CD1c-positive myeloid dendritic cell (primary cell): ENCODE measurements around the gene VSTM2L.

Experiments
- DNase-seq: peaks from one replicate; pipeline ENCODE4 v3.0.0-alpha.2; 2016; ENCODE audit errors: extremely low spot score

Gene VSTM2L

GRCh38 chr20:37878835-37879599 is 23.9 kb upstream of the VSTM2L start:
- DNase-seq: no peak

GRCh38 chr20:37879843-37880242 is 23.1 kb upstream of the VSTM2L start:
- DNase-seq: no peak

- DNase-seq: no peak
Measured at GRCh38 chr20:37880726-37881591, 22.0 kb upstream of the VSTM2L start.

GRCh38 chr20:37881601-37882343 is 21.2 kb upstream of the VSTM2L start:
- DNase-seq: no peak

- DNase-seq: no peak
Measured at GRCh38 chr20:37882961-37883712, 19.8 kb upstream of the VSTM2L start.

GRCh38 chr20:37885042-37885441 is 17.9 kb upstream of the VSTM2L start:
- no peak for DNase-seq

GRCh38 chr20:37885593-37886503 is 17.1 kb upstream of the VSTM2L start:
- DNase-seq: no peak

- peak; percentile 23 for DNase-seq
Measured at GRCh38 chr20:37886851-37887297, 16.1 kb upstream of the VSTM2L start.

GRCh38 chr20:37888641-37889040 is 14.3 kb upstream of the VSTM2L start:
- no peak for DNase-seq

GRCh38 chr20:37890108-37890507 is 12.8 kb upstream of the VSTM2L start:
- no peak for DNase-seq

- DNase-seq: no peak
Measured at GRCh38 chr20:37890643-37891042, 12.3 kb upstream of the VSTM2L start.

GRCh38 chr20:37892001-37892400 is 10.9 kb upstream of the VSTM2L start:
- DNase-seq: no peak

GRCh38 chr20:37893566-37894241 is 9.2 kb upstream of the VSTM2L start:
- no peak for DNase-seq

GRCh38 chr20:37894454-37894853 is 8.5 kb upstream of the VSTM2L start:
- DNase-seq: no peak

GRCh38 chr20:37895166-37895565 is 7.8 kb upstream of the VSTM2L start:
- no peak for DNase-seq

GRCh38 chr20:37896932-37897548 is 5.9 kb upstream of the VSTM2L start:
- no peak for DNase-seq

GRCh38 chr20:37898233-37899104 is 4.5 kb upstream of the VSTM2L start:
- DNase-seq: no peak
